A673 (cell line): ENCODE results near the gene IGFBP4. TPM values are rescaled to one million over a fixed set of nuclear protein-coding genes. Genes with fewer than 3 reads are reported as not detected.

ENCODE experiments used
- BruUV-seq: library from RNA; stranded (reverse); fragments of 400-500 nt; replicated peaks from 2 replicates; lab custom pipeline; 2021; lab: Mats Ljungman, UMichigan
- CTCF ChIA-PET: fragments of 300-600 bp; sonication (Branson Sonifier 250); formaldehyde crosslinking; loops from one replicate; lab custom pipeline; 2022; ENCODE audit warnings: antibody characterized with exemption; lab: Charles Lee
- POLR2A ChIA-PET: fragments of 300-600 bp; sonication (Branson Sonifier 250); formaldehyde crosslinking; loops from one replicate; lab custom pipeline; 2022; ENCODE audit warnings: antibody characterized with exemption; ENCODE audit not compliant: low non-redundant PET; lab: Charles Lee
- DNase-seq: peaks from one replicate; pipeline ENCODE4 v3.0.0-alpha.2; 2015; ENCODE audit warnings: low spot score
- H3K27ac ChIP-seq: fragments of 200-600 bp; sonication (generic); 2 replicates; pipeline ENCODE4 v1.5.1; 2016; ENCODE audit warnings: mixed run types, low read depth, mild to moderate bottlenecking, mixed read lengths, antibody characterized with exemption, low read length; ENCODE audit not compliant: poor library complexity, severe bottlenecking
- H3K27me3 ChIP-seq: fragments of 200-600 bp; sonication (generic); replicated peaks from 2 replicates; pipeline ENCODE4 v1.6.1; 2017; ENCODE audit warnings: mixed run types, low read depth, mild to moderate bottlenecking, mixed read lengths, antibody characterized with exemption, low read length; ENCODE audit not compliant: insufficient read depth, poor library complexity
- H3K36me3 ChIP-seq: fragments of 200-600 bp; sonication (generic); 2 replicates; pipeline ENCODE4 v1.6.1; 2016; ENCODE audit warnings: mixed run types, mild to moderate bottlenecking, mixed read lengths, antibody characterized with exemption, low read length; ENCODE audit not compliant: insufficient read depth, poor library complexity, severe bottlenecking
- H3K4me1 ChIP-seq: fragments of 200-600 bp; sonication (generic); 2 replicates; pipeline ENCODE4 v1.6.1; 2017; ENCODE audit warnings: mixed run types, mild to moderate bottlenecking, mixed read lengths, antibody characterized with exemption, low read length; ENCODE audit not compliant: insufficient read depth, poor library complexity, severe bottlenecking
- H3K4me3 ChIP-seq: fragments of 200-600 bp; sonication (generic); 2 replicates; pipeline ENCODE4 v1.5.1; 2016; ENCODE audit warnings: low read depth, mixed run types, mild to moderate bottlenecking, mixed read lengths, low read length; ENCODE audit not compliant: poor library complexity, severe bottlenecking
- H3K9me3 ChIP-seq: fragments of 200-600 bp; sonication (generic); 2 replicates; pipeline ENCODE4 v1.6.1; 2016; ENCODE audit warnings: mixed run types, low read depth, mild to moderate bottlenecking, mixed read lengths, antibody characterized with exemption, low read length; ENCODE audit not compliant: poor library complexity, severe bottlenecking
- CTCF ChIP-seq: fragments of 300-800, 200-600 bp; sonication (generic); conservative IDR thresholded peaks from 2 replicates; pipeline ENCODE4 v1.5.1; 2017; ENCODE audit warnings: low read depth, mild to moderate bottlenecking, antibody characterized with exemption, low read length, moderate library complexity, mixed read lengths
- EZH2 ChIP-seq: fragments of 200-600 bp; sonication (generic); IDR thresholded peaks from 2 replicates; pipeline ENCODE4 v1.6.1; 2017; ENCODE audit warnings: borderline replicate concordance, low read depth, mild to moderate bottlenecking, mixed read lengths, antibody characterized with exemption, low read length; ENCODE audit not compliant: poor library complexity, severe bottlenecking
- intact Hi-C: fragments of 100-400 bp; cut with micrococcal nuclease; formaldehyde crosslinking; loops from one replicate; pipeline ENCODE4 v1.10.0; 2022; ENCODE audit not compliant: unreplicated experiment
- total RNA-seq: library from RNA; stranded (reverse); gene quantifications from 2 replicates; pipeline ENCODE4 v1.2.3, GENCODE V29; 2021

Gene IGFBP4
- total RNA-seq, 1 experiment from 2014 or later: 4.8 TPM

GRCh38 chr17:40459636-40460603 is 16.7 kb downstream of the IGFBP4 start:
- intact Hi-C loops: no loop called here
- H3K9me3 ChIP-seq: no peaks in the 10 kb centered on the region
- no peak for DNase-seq
- BruUV-seq: no TSS peak
- H3K4me3 ChIP-seq: no peak overlapping the region
- H3K4me1 ChIP-seq: peaks cover 5% of the 10 kb centered on the region
- H3K27me3 ChIP-seq: no peaks in the 10 kb centered on the region
- no peak overlapping the region for H3K27ac ChIP-seq
- CTCF ChIA-PET: no interaction called here
- TF ChIP-seq EZH2 (no peak), CTCF (no peak)
- no peaks in the 10 kb centered on the region for H3K36me3 ChIP-seq
- POLR2A ChIA-PET: no interaction called here

GRCh38 chr17:40460604-40460967 is 17.3 kb downstream of the IGFBP4 start:
- Histone ChIP-seq H3K36me3 (no peaks in the 10 kb centered on the region), H3K27ac (no peak overlapping the region), H3K4me1 (peaks cover 5% of the 10 kb centered on the region), H3K4me3 (no peak overlapping the region), H3K27me3 (no peaks in the 10 kb centered on the region), H3K9me3 (no peaks in the 10 kb centered on the region)
- no peak for TF ChIP-seq EZH2
- peak; percentile 47 for DNase-seq
- no TSS peak for BruUV-seq
- intact Hi-C loops: no loop called here
- ChIA-PET CTCF (no interaction called here), POLR2A (no interaction called here)

GRCh38 chr17:40460968-40461731 is 17.9 kb downstream of the IGFBP4 start:
- H3K27me3 ChIP-seq: no peaks in the 10 kb centered on the region
- no TSS peak for BruUV-seq
- peaks cover 5% of the 10 kb centered on the region for H3K4me1 ChIP-seq
- no peaks in the 10 kb centered on the region for H3K36me3 ChIP-seq
- TF ChIP-seq EZH2: no peak
- no peak for TF ChIP-seq CTCF
- DNase-seq: no peak
- H3K4me3 ChIP-seq: no peak overlapping the region
- H3K27ac ChIP-seq: no peak overlapping the region
- intact Hi-C loops: no loop called here
- CTCF ChIA-PET: no interaction called here
- POLR2A ChIA-PET: no interaction called here
- no peaks in the 10 kb centered on the region for H3K9me3 ChIP-seq
